Thyroid gland (tissue), 4 donors: ENCODE measurements around the gene MINK1.

Experiments
- POLR2A ChIP-seq, 2 donors: fragments of 450-650 bp; IDR thresholded peaks; one replicate each; pipeline ENCODE4 v1.6.1; 2017; ENCODE audit warnings: antibody characterized with exemption in 2 of 2, mild to moderate bottlenecking in 2 of 2, moderate library complexity in 1 of 2
- TF ChIP-seq, protein P1 (sequence below), 6 experiments: fragments of 200-600 bp in 3 of 6; fragments of 450-650 bp in 3 of 6; sonication (generic) in 3 of 6; IDR thresholded peaks; one replicate each; pipeline ENCODE4 v1.5.1; 2016 to 2019; ENCODE audit warnings: antibody characterized with exemption in 6 of 6, mild to moderate bottlenecking in 2 of 6, inconsistent platforms in 1 of 6, moderate library complexity in 1 of 6

DNA sequence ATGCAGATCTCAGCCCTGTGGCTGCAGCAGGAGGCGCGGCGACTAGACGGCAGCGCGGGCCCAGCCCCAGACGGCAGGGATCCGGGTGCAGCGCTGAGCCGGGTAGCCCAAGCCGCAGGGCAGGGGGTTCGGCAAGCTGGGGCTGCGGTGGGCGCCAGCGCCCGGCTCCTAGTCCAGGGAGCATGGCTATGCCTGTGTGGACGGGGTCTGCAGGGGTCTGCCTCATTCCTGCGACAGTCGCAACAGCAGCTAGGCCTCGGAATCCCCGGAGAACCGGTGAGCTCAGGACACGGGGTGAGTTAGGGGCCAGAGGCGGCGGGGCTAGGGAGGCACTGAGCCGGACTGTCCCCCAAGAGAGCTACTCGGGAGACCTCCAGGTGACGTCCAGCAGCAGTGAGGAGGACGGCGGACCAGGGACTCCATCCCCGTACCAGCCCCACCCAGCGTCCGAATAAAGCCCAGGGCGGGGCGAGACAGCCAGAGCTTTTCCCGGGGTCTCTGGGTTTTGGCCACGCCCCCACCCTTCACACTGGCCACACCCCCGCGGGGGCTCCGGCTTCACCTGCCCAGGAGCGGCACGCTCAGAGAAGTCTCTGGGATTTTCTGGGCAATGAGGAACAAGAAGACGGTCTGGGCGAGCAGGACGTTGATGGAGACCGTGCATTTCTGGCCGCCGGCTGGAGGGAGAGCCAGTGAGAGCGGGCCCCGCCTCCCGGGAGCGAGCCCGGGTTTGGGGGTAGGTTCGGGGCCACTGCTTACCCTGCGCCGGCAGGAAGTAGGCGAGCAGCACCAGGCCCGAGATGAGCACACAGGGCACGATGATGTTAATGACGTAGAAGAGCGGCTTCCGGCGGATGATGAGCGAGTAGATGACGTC, 67.3 kb downstream of the MINK1 start:
- TF ChIP-seq, protein P1, sequence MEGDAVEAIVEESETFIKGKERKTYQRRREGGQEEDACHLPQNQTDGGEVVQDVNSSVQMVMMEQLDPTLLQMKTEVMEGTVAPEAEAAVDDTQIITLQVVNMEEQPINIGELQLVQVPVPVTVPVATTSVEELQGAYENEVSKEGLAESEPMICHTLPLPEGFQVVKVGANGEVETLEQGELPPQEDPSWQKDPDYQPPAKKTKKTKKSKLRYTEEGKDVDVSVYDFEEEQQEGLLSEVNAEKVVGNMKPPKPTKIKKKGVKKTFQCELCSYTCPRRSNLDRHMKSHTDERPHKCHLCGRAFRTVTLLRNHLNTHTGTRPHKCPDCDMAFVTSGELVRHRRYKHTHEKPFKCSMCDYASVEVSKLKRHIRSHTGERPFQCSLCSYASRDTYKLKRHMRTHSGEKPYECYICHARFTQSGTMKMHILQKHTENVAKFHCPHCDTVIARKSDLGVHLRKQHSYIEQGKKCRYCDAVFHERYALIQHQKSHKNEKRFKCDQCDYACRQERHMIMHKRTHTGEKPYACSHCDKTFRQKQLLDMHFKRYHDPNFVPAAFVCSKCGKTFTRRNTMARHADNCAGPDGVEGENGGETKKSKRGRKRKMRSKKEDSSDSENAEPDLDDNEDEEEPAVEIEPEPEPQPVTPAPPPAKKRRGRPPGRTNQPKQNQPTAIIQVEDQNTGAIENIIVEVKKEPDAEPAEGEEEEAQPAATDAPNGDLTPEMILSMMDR (IDR thresholded peaks at IDR 0.05), result no peak
- no peak for TF ChIP-seq POLR2A (IDR thresholded peaks at IDR 0.05)
